Thoracic aorta (tissue), 2 donors: ENCODE data around the gene GSTM5. TPM values are rescaled to one million over a fixed set of nuclear protein-coding genes. Genes with fewer than 3 reads are reported as not detected.
"Not testable (repeated sequence)": the region's sequence is repeated elsewhere in the genome, so short reads cannot be mapped to it uniquely, and the experiment has no call there.

Experiments
- ATAC-seq: fragments of 150-250 bp; one replicate; pipeline ENCODE4 v1.8.0; 2017; ENCODE audit warnings: low read depth; ENCODE audit not compliant: insufficient number of reproducible peaks, low FRiP score
- DNase-seq: peaks from one replicate; pipeline ENCODE4 v3.0.0-alpha.2; 2020; ENCODE audit warnings: low spot score
- H3K27ac ChIP-seq, 2 donors: fragments of 200-600 bp; sonication (generic); 1 replicate in 1 of 2; 2 replicates in 1 of 2; pipeline ENCODE4 v1.5.1; 2016; ENCODE audit warnings: mild to moderate bottlenecking in 2 of 2, moderate library complexity in 2 of 2
- H3K27me3 ChIP-seq: fragments of 200-600 bp; sonication (generic); replicated peaks from 2 replicates; pipeline ENCODE4 v1.6.0; 2016; ENCODE audit warnings: mild to moderate bottlenecking; ENCODE audit not compliant: insufficient read depth
- H3K36me3 ChIP-seq: fragments of 200-600 bp; sonication (generic); one replicate; pipeline ENCODE4 v1.5.1; 2016
- H3K4me1 ChIP-seq, 2 donors: fragments of 200-600 bp; sonication (generic); 1 replicate in 1 of 2; 2 replicates in 1 of 2; pipeline versions ENCODE4 v1.5.1 to v1.6.0; 2016; ENCODE audit warnings: low read depth in 2 of 2, mild to moderate bottlenecking in 1 of 2; ENCODE audit not compliant: control insufficient read depth in 1 of 2
- H3K4me3 ChIP-seq: fragments of 200-600 bp; sonication (generic); 2 replicates; pipeline ENCODE4 v1.5.1; 2016; ENCODE audit warnings: mild to moderate bottlenecking
- H3K9me3 ChIP-seq: fragments of 200-600 bp; sonication (generic); 2 replicates; pipeline ENCODE4 v1.5.1; 2016
- CTCF ChIP-seq: fragments of 200-600 bp; sonication (generic); IDR thresholded peaks from one replicate; pipeline ENCODE4 v1.5.1; 2019; ENCODE audit warnings: antibody characterized with exemption
- total RNA-seq, 2 donors: library from RNA; depleted of rRNA; stranded (reverse); fragments of >200 nt; gene quantifications; one replicate each; pipeline versions ENCODE4 v1.1.0 to v1.2.3, GENCODE V29; 2016

GSTM5 gene
- total RNA-seq, 2 donors from 2014 or later, result 2.0 to 6.9 TPM

- H3K4me1 ChIP-seq, result no peaks in the 10 kb centered on the region
- no peak for TF ChIP-seq CTCF
- DNase-seq (no peak), ATAC-seq (no peak)
- H3K4me3 ChIP-seq, result no peak within 1 kb of the TSS
- H3K36me3 ChIP-seq, result no peaks in the 10 kb centered on the region
- H3K27ac ChIP-seq, result no peak within 1 kb of the TSS
- H3K27me3 ChIP-seq, result no peaks in the 10 kb centered on the region
- no peaks in the 10 kb centered on the region for H3K9me3 ChIP-seq
Measured at GRCh38 chr1:109687641-109688499, 24.2 kb upstream of the GSTM5 start, which contains the start of gene GSTM1. TSS of gene GSTM1 (plus strand) at chr1:109687817. CDS start at chr1:109687874, 57 bp downstream.

- no peak for TF ChIP-seq CTCF
- no peaks in the 10 kb centered on the region for H3K9me3 ChIP-seq
- H3K27ac ChIP-seq, result no peak overlapping the region
- H3K36me3 ChIP-seq, result no peaks in the 10 kb centered on the region
- no peaks in the 10 kb centered on the region for H3K4me1 ChIP-seq
- no peaks in the 10 kb centered on the region for H3K27me3 ChIP-seq
- H3K4me3 ChIP-seq, result no peak overlapping the region
- no peak for DNase-seq
- no peak for ATAC-seq
Measured at GRCh38 chr1:109689844-109690405, 22.1 kb upstream of the GSTM5 start.

- no peak for ATAC-seq
Measured at GRCh38 chr1:109691759-109692158, 20.3 kb upstream of the GSTM5 start.

GRCh38 chr1:109694400-109694799 is 17.7 kb upstream of the GSTM5 start:
- H3K36me3 ChIP-seq, H3K4me1 ChIP-seq, ATAC-seq, H3K27ac ChIP-seq, H3K4me3 ChIP-seq, H3K27me3 ChIP-seq, H3K9me3 ChIP-seq, DNase-seq: not testable (repeated sequence)

More at GRCh38 chr1:109691759-109692158, 20.3 kb upstream of the GSTM5 start:
- Histone ChIP-seq H3K27ac (no peak overlapping the region), H3K27me3 (no peaks in the 10 kb centered on the region), H3K9me3 (no peaks in the 10 kb centered on the region), H3K36me3 (no peaks in the 10 kb centered on the region), H3K4me1 (no peaks in the 10 kb centered on the region), H3K4me3 (no peak overlapping the region)
- TF ChIP-seq CTCF, result no peak
- DNase-seq, result no peak

- ATAC-seq, result not testable (repeated sequence)
Measured at GRCh38 chr1:109695138-109695537, 16.9 kb upstream of the GSTM5 start.

GRCh38 chr1:109697066-109697465 is 15.0 kb upstream of the GSTM5 start:
- Histone ChIP-seq H3K36me3 (no peaks in the 10 kb centered on the region), H3K27ac (no peak overlapping the region), H3K9me3 (no peaks in the 10 kb centered on the region), H3K4me1 (no peaks in the 10 kb centered on the region), H3K4me3 (no peak overlapping the region), H3K27me3 (no peaks in the 10 kb centered on the region)
- ATAC-seq (no peak), DNase-seq (no peak)
- TF ChIP-seq CTCF, result no peak

More at GRCh38 chr1:109695138-109695537, 16.9 kb upstream of the GSTM5 start:
- H3K27me3 ChIP-seq, H3K36me3 ChIP-seq, H3K27ac ChIP-seq, H3K9me3 ChIP-seq, DNase-seq, H3K4me3 ChIP-seq, H3K4me1 ChIP-seq: not testable (repeated sequence)

- not testable (repeated sequence) for H3K27ac ChIP-seq, H3K9me3 ChIP-seq, ATAC-seq, H3K4me3 ChIP-seq, H3K27me3 ChIP-seq, H3K4me1 ChIP-seq, DNase-seq, H3K36me3 ChIP-seq
Measured at GRCh38 chr1:109697861-109698260, 14.2 kb upstream of the GSTM5 start.

- not testable (repeated sequence) for H3K27me3 ChIP-seq, ATAC-seq, H3K36me3 ChIP-seq, H3K4me3 ChIP-seq, H3K27ac ChIP-seq, H3K9me3 ChIP-seq, H3K4me1 ChIP-seq, DNase-seq
Measured at GRCh38 chr1:109702940-109703339, 9.1 kb upstream of the GSTM5 start.
